HG03571 (cell line): ENCODE data around the gene LZTS3.
"Not testable (repeated sequence)": the region's sequence is repeated elsewhere in the genome, so short reads cannot be mapped to it uniquely, and the experiment has no call there.

Experiments
- ATAC-seq: cut with Tn5 transposase; IDR thresholded peaks from one replicate; pipeline ENCODE4 v1.9.1; 2021; ENCODE audit not compliant: unreplicated experiment

Gene LZTS3

GRCh38 chr20:3168079-3168828 is 5.1 kb downstream of the LZTS3 start:
- ATAC-seq: no peak

GRCh38 chr20:3167738-3168078 is 5.6 kb downstream of the LZTS3 start:
- ATAC-seq: no peak

GRCh38 chr20:3166913-3167342 is 6.4 kb downstream of the LZTS3 start:
- ATAC-seq: no peak

GRCh38 chr20:3166338-3166912 is 6.9 kb downstream of the LZTS3 start:
- no peak for ATAC-seq

GRCh38 chr20:3165473-3166337 is 7.6 kb downstream of the LZTS3 start:
- no peak for ATAC-seq

- ATAC-seq: no peak
Measured at GRCh38 chr20:3164763-3165410, 8.5 kb downstream of the LZTS3 start.

GRCh38 chr20:3164043-3164762 is 9.1 kb downstream of the LZTS3 start:
- no peak for ATAC-seq

- ATAC-seq: no peak
Measured at GRCh38 chr20:3163099-3164042, 10.0 kb downstream of the LZTS3 start.

- ATAC-seq: no peak
Measured at GRCh38 chr20:3162080-3162611, 11.2 kb downstream of the LZTS3 start.

GRCh38 chr20:3161316-3162079 is 11.9 kb downstream of the LZTS3 start:
- no peak for ATAC-seq

- no peak for ATAC-seq
Measured at GRCh38 chr20:3160418-3160817, 12.9 kb downstream of the LZTS3 start.

- no peak for ATAC-seq
Measured at GRCh38 chr20:3158968-3159431, 14.3 kb downstream of the LZTS3 start.

- no peak for ATAC-seq
Measured at GRCh38 chr20:3157817-3158216, 15.5 kb downstream of the LZTS3 start.

GRCh38 chr20:3156811-3157619 is 16.3 kb downstream of the LZTS3 start:
- ATAC-seq: peak; percentile 77

- ATAC-seq: not testable (repeated sequence)
Measured at GRCh38 chr20:3152057-3152644, 21.2 kb downstream of the LZTS3 start.

- ATAC-seq: no peak
Measured at GRCh38 chr20:3150908-3151307, 22.4 kb downstream of the LZTS3 start.

- no peak for ATAC-seq
Measured at GRCh38 chr20:3146732-3147341, 26.5 kb downstream of the LZTS3 start.
